Measurements from ENCODE around the gene GSG1. TPM values are rescaled to one million over a fixed set of nuclear protein-coding genes. Genes with fewer than 3 reads are reported as not detected.
"Not testable (repeated sequence)": the region's sequence is repeated elsewhere in the genome, so short reads cannot be mapped to it uniquely, and the experiment has no call there.

Gene GSG1
- total RNA-seq, 1 donor from 2014 or later: not detected

GRCh38 chr12:13085968-13086686, 17.3 kb downstream of the GSG1 start:
- no peaks in the 10 kb centered on the region for H3K36me3 ChIP-seq (ENCODE audit: control insufficient read depth, insufficient read depth, low read length)
- no peaks in the 10 kb centered on the region for H3K27me3 ChIP-seq (ENCODE audit: control insufficient read depth, insufficient read depth, low read length)
- no peak for DNase-seq (ENCODE audit: low read depth)
- TF ChIP-seq CTCF (IDR thresholded peaks at IDR 0.05; ENCODE audit: insufficient read depth, low read length, poor library complexity, severe bottlenecking): no peak
- no peak overlapping the region for H3K4me3 ChIP-seq (ENCODE audit: low read depth, low read length)

- H3K4me3 ChIP-seq (ENCODE audit: low read depth, low read length): no peak overlapping the region
- no peak for DNase-seq (ENCODE audit: low read depth)
- TF ChIP-seq CTCF (IDR thresholded peaks at IDR 0.05; ENCODE audit: insufficient read depth, low read length, poor library complexity, severe bottlenecking): no peak
- H3K27me3 ChIP-seq (ENCODE audit: control insufficient read depth, insufficient read depth, low read length): no peaks in the 10 kb centered on the region
- no peaks in the 10 kb centered on the region for H3K36me3 ChIP-seq (ENCODE audit: control insufficient read depth, insufficient read depth, low read length)
These were observed 18.4 kb downstream of the GSG1 start for GRCh38 chr12:13084898-13085640.

GRCh38 chr12:13083638-13084037, 19.8 kb downstream of the GSG1 start:
- not testable (repeated sequence) for DNase-seq (ENCODE audit: low read depth); H3K4me3 ChIP-seq (ENCODE audit: low read depth, low read length); H3K27me3 ChIP-seq (ENCODE audit: control insufficient read depth, insufficient read depth, low read length); H3K36me3 ChIP-seq (ENCODE audit: control insufficient read depth, insufficient read depth, low read length)

- Histone ChIP-seq H3K4me3 (ENCODE audit: low read depth, low read length) (no peak overlapping the region), H3K36me3 (ENCODE audit: control insufficient read depth, insufficient read depth, low read length) (no peaks in the 10 kb centered on the region), H3K27me3 (ENCODE audit: control insufficient read depth, insufficient read depth, low read length) (no peaks in the 10 kb centered on the region)
- no peak for TF ChIP-seq CTCF (IDR thresholded peaks at IDR 0.05; ENCODE audit: insufficient read depth, low read length, poor library complexity, severe bottlenecking)
- no peak for DNase-seq (ENCODE audit: low read depth)
These were observed 20.6 kb downstream of the GSG1 start for GRCh38 chr12:13082861-13083260.

- TF ChIP-seq CTCF (IDR thresholded peaks at IDR 0.05; ENCODE audit: insufficient read depth, low read length, poor library complexity, severe bottlenecking): no peak
- no peaks in the 10 kb centered on the region for H3K36me3 ChIP-seq (ENCODE audit: control insufficient read depth, insufficient read depth, low read length)
- H3K27me3 ChIP-seq (ENCODE audit: control insufficient read depth, insufficient read depth, low read length): no peaks in the 10 kb centered on the region
- no peak for DNase-seq (ENCODE audit: low read depth)
- H3K4me3 ChIP-seq (ENCODE audit: low read depth, low read length): no peak overlapping the region
These were observed 23.2 kb downstream of the GSG1 start for GRCh38 chr12:13080266-13080665.

GRCh38 chr12:13079440-13079906, 24.0 kb downstream of the GSG1 start:
- no peaks in the 10 kb centered on the region for H3K27me3 ChIP-seq (ENCODE audit: control insufficient read depth, insufficient read depth, low read length)
- no peaks in the 10 kb centered on the region for H3K36me3 ChIP-seq (ENCODE audit: control insufficient read depth, insufficient read depth, low read length)
- no peak overlapping the region for H3K4me3 ChIP-seq (ENCODE audit: low read depth, low read length)
- no peak for DNase-seq (ENCODE audit: low read depth)
- TF ChIP-seq CTCF (IDR thresholded peaks at IDR 0.05; ENCODE audit: insufficient read depth, low read length, poor library complexity, severe bottlenecking): no peak

Measured in kidney epithelial cell (primary cell).